Activated naive CD8-positive, alpha-beta T cell (primary cell): Measurements from ENCODE around the gene STEAP4.
"Not testable (repeated sequence)": the region's sequence is repeated elsewhere in the genome, so short reads cannot be mapped to it uniquely, and the experiment has no call there.

Source experiments
- H3K27ac Mint-ChIP-seq: one replicate; pipeline ENCODE4 v1.8.0; 2021; ENCODE audit warnings: mixed read lengths
- H3K27me3 Mint-ChIP-seq: one replicate; pipeline ENCODE4 v1.8.0; 2021; ENCODE audit warnings: mixed read lengths
- H3K36me3 Mint-ChIP-seq: one replicate; pipeline ENCODE4 v1.8.0; 2021; ENCODE audit warnings: mixed read lengths
- H3K4me1 Mint-ChIP-seq: one replicate; pipeline ENCODE4 v1.8.0; 2021; ENCODE audit warnings: low read depth, mixed read lengths
- H3K4me3 Mint-ChIP-seq: one replicate; pipeline ENCODE4 v1.8.0; 2021; ENCODE audit warnings: mild to moderate bottlenecking, mixed read lengths
- H3K9me3 Mint-ChIP-seq: one replicate; pipeline ENCODE4 v1.8.0; 2021; ENCODE audit warnings: low read depth, mixed read lengths

The STEAP4 gene

DNA sequence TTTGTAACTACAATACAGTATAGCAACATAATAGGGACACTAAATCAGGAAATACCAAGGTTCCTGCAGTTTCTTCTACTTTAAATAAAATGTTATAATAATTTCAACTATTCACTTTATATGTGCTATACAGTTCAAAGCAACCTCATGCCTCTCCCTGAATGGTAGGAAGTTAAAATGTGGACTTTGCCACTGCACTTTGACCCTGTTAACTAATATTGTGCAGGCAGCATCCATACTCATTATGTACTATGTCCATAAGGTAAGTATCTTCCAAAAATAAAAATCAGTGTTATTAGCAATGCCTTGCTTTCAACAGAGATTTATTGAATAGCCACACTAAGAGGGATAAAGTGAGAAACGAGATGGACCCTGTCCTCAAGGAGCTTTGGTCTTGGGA, 4.8 kb downstream of the STEAP4 start:
- Mint-ChIP-seq H3K4me1 (peaks cover 3% of the 10 kb centered on the region), H3K27ac (no peak overlapping the region), H3K9me3 (no peaks in the 10 kb centered on the region), H3K36me3 (no peaks in the 10 kb centered on the region), H3K4me3 (no peak overlapping the region), H3K27me3 (peaks cover 14% of the 10 kb centered on the region)

DNA sequence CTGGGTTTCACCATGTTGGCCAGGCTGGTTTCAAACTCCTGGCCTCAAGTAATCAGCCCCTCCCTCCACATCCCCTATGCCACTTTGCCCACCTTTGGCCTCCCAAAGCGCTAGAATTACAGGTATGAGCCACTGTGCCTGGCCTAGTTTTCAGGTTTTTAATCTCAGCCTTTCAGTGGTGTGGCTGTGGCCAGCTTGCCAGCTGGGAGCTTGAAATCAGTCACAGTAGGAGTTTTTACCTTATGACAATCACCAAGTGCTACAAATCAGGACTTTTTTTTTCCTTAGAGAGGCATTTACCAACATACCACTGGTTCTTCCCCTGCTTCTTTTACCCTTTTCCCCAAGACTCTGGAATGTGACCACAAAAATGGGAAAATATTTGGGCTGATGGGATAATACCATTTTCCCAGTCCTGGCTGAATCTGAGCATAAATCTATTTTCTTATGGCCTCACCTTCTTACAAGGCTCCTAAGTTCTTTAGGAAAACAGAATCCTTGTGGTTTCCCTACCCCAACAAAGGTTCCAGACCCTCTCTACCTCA, 6.2 kb downstream of the STEAP4 start:
- peaks cover 12% of the 10 kb centered on the region for H3K27me3 Mint-ChIP-seq
- H3K4me1 Mint-ChIP-seq = no peaks in the 10 kb centered on the region
- no peak overlapping the region for H3K4me3 Mint-ChIP-seq
- H3K27ac Mint-ChIP-seq = no peak overlapping the region
- no peaks in the 10 kb centered on the region for H3K36me3 Mint-ChIP-seq
- no peaks in the 10 kb centered on the region for H3K9me3 Mint-ChIP-seq

DNA sequence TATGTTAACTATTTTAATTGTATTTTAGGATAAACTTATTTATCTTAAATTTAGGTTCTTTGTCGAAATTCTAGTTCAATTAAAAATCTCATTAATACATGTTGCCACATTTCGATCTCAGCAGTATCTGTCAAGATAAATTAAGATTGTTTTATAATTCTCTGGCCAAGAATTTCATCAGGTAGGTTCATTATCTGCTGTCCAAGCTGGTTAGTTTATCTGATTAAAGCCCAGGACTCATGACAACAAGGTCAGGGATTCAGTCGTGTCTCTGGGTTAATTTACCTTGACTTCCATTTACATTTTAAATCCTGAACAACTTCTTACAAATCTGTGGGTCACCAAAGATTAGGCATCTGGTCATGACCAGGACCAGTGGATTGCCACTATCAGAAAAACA, 7.6 kb downstream of the STEAP4 start:
- Mint-ChIP-seq H3K9me3 (no peaks in the 10 kb centered on the region), H3K4me1 (no peaks in the 10 kb centered on the region), H3K27ac (no peak overlapping the region), H3K36me3 (no peaks in the 10 kb centered on the region), H3K27me3 (peaks cover 12% of the 10 kb centered on the region), H3K4me3 (no peak overlapping the region)

DNA sequence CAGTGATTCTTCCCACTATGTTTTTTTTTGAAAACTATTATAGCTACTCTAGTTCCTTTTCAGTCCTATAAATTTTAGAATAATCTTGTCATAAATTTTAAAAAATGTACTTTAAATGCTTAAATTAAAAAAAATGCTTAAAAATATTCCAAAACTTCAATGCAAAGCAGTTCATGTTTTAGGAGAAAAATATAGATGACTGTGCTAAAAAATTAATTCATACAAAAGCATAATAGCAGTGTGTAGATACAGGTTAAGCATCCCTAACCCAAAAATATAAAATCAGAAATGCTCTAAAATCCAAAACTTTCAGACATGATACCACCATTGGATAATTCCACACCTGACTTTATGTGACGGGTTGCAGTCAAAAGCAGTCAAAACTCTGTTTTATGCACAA, 12.8 kb downstream of the STEAP4 start:
- Mint-ChIP-seq H3K9me3 (no peaks in the 10 kb centered on the region), H3K4me1 (no peaks in the 10 kb centered on the region), H3K27ac (no peak overlapping the region), H3K27me3 (no peaks in the 10 kb centered on the region), H3K36me3 (no peaks in the 10 kb centered on the region), H3K4me3 (no peak overlapping the region)

DNA sequence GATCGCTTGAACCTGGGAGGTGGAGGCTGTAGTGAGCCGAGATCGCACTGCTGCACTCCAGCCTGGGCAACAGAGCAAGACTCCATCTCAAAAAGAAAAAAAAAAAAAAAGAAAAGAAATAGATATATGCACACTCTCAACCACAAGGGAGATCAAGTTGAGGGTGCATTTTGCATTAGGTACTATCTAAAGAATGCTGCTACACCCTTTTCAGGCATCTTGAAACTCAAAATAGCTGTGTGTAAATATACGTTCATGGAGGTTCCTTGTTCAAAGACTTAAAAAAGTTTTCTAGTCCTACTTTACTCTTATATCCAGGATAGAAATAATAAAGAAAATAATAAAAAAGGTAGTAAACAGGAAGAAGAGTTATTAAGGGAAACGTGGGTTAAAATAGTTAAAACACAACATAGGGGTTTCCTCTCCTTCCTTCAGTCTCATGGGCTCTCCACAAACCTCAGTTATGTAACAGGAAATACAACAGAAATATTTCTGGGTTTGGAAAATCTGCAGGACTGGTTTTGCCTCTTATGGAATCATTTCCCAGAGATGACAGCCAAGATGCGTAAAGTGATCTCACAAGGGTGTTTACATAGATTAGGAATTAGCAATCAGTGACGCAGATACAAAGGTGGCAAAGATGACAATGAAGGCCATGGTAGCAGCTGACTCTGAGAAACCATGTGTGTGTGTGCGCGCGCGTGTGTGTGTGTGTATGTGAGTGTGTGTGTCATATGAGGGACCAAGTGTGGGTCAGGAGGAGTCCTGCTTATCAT, 15.1 kb downstream of the STEAP4 start:
- no peaks in the 10 kb centered on the region for H3K4me1 Mint-ChIP-seq
- no peak overlapping the region for H3K27ac Mint-ChIP-seq
- no peaks in the 10 kb centered on the region for H3K27me3 Mint-ChIP-seq
- no peaks in the 10 kb centered on the region for H3K9me3 Mint-ChIP-seq
- H3K4me3 Mint-ChIP-seq = no peak overlapping the region
- no peaks in the 10 kb centered on the region for H3K36me3 Mint-ChIP-seq

DNA sequence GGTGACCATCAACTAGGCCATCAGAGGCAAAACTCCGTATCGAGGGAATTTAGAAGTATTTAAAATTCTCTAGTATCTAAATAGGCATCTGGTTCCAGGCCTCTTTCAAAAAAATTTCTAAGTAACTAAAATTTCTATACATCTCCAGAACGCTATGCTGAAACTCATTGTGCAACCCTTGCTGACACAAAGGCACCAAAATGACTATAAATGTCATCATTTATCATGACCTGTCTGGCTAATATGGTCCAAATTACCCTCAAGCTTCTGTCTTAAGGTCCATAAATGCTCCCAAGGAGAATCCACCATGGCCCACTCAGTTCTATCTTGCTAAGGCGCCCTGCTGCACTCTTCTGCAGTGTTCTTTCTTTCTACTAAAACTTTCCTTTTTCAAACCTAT, 16.2 kb downstream of the STEAP4 start:
- H3K9me3 Mint-ChIP-seq = no peaks in the 10 kb centered on the region
- H3K27me3 Mint-ChIP-seq = no peaks in the 10 kb centered on the region
- H3K27ac Mint-ChIP-seq = no peak overlapping the region
- no peaks in the 10 kb centered on the region for H3K4me1 Mint-ChIP-seq
- no peak overlapping the region for H3K4me3 Mint-ChIP-seq
- H3K36me3 Mint-ChIP-seq = no peaks in the 10 kb centered on the region

GRCh38 chr7:88289564-88290025, 17.1 kb downstream of the STEAP4 start:
- H3K27me3 Mint-ChIP-seq = no peaks in the 10 kb centered on the region
- no peak overlapping the region for H3K27ac Mint-ChIP-seq
- H3K4me1 Mint-ChIP-seq = no peaks in the 10 kb centered on the region
- no peaks in the 10 kb centered on the region for H3K36me3 Mint-ChIP-seq
- H3K9me3 Mint-ChIP-seq = no peaks in the 10 kb centered on the region
- H3K4me3 Mint-ChIP-seq = no peak overlapping the region

DNA sequence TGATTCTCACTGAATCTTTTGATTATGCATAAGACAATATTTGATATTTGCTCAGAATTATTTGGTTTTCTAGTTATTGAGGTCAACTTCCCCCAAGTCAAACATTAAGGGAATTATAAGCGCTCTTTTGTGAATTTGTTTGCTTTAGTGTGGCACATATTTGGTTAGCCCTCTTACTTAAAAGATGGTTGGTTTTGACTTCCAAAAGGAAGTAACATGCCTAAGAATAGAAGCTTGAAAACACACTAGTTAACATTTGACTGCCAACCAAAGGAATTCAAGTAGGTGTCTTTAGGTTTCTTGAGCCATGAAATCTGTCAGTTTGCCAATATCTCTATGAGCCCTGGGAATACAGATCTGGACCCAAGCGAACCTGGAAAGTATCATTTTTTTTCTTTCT, 24.9 kb downstream of the STEAP4 start:
- no peak overlapping the region for H3K4me3 Mint-ChIP-seq
- no peak overlapping the region for H3K27ac Mint-ChIP-seq
- H3K9me3 Mint-ChIP-seq = no peaks in the 10 kb centered on the region
- peaks cover 8% of the 10 kb centered on the region for H3K27me3 Mint-ChIP-seq
- H3K4me1 Mint-ChIP-seq = no peaks in the 10 kb centered on the region
- no peaks in the 10 kb centered on the region for H3K36me3 Mint-ChIP-seq

DNA sequence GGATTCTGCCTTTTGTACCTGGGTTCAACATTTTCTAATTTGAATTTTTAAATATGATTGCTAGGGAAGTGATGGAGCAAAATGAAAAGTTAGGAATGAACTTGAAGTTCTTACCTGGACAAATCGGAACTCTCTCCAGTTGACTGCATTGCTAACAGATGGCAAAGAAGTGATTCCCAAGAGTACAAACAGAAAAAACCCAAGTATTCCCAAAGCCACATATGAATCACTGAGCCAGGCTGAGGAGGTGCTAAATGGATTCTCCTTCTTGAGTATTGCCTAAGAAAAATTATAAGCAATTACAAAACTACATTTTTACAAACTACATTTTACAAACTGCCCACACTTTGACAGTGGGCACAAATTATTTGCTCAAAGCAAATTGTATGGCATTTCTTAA, 25.9 kb downstream of the STEAP4 start:
- H3K27ac Mint-ChIP-seq = no peak overlapping the region
- H3K4me3 Mint-ChIP-seq = no peak overlapping the region
- H3K4me1 Mint-ChIP-seq = no peaks in the 10 kb centered on the region
- H3K9me3 Mint-ChIP-seq = no peaks in the 10 kb centered on the region
- H3K27me3 Mint-ChIP-seq = peaks cover 10% of the 10 kb centered on the region
- H3K36me3 Mint-ChIP-seq = no peaks in the 10 kb centered on the region

- Mint-ChIP-seq H3K9me3 (no peaks in the 10 kb centered on the region), H3K36me3 (no peaks in the 10 kb centered on the region), H3K4me1 (no peaks in the 10 kb centered on the region), H3K4me3 (no peak overlapping the region), H3K27me3 (peaks cover 10% of the 10 kb centered on the region), H3K27ac (no peak overlapping the region)
These were observed 27.4 kb downstream of the STEAP4 start for GRCh38 chr7:88279323-88279722.

DNA sequence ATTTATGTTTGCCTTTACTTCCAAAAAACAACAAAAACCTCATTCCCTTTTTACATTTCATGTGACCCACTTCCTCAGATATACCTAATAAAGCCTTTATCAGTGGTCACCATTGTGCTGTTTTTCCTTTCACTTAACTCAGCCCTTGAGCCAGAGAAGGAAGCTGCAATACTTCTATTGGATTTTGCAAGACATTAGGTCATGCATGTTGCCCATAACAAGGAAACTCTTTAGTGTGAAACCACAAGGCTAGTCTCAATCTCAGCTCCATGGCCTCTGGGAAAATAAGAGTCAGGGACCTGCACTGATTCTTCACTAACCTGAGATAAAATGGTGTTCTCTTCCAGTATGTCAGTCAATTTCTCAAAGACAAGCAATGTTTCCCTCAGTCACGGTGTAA, 27.8 kb downstream of the STEAP4 start:
- Mint-ChIP-seq H3K27ac (no peak overlapping the region), H3K4me3 (no peak overlapping the region), H3K36me3 (no peaks in the 10 kb centered on the region), H3K4me1 (no peaks in the 10 kb centered on the region), H3K9me3 (no peaks in the 10 kb centered on the region), H3K27me3 (peaks cover 8% of the 10 kb centered on the region)

- H3K27me3 Mint-ChIP-seq = peaks cover 5% of the 10 kb centered on the region
- H3K9me3 Mint-ChIP-seq = no peaks in the 10 kb centered on the region
- no peak overlapping the region for H3K27ac Mint-ChIP-seq
- H3K4me1 Mint-ChIP-seq = no peaks in the 10 kb centered on the region
- H3K36me3 Mint-ChIP-seq = no peaks in the 10 kb centered on the region
- H3K4me3 Mint-ChIP-seq = no peak overlapping the region
These were observed 30.0 kb downstream of the STEAP4 start for GRCh38 chr7:88276605-88277153.

DNA sequence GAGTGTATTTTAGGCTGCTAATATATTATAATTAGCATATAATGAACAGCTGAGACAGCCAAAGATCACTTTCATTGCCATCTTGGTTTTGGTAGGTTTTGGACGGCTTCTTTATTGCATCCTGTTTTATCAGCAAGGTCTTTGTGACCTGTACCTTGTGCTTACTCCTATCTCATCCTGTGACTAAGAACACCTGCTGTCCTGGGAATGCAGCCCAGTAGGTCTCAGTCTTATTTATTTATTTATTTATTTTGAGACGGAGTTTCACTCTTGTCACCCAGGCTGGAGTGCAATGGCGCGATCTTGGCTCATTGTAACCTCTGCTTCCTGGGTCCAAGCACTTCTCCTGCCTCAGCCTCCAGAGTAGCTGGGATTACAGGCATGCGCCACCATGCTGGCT, 31.8 kb downstream of the STEAP4 start:
- H3K36me3 Mint-ChIP-seq = not testable (repeated sequence)

DNA sequence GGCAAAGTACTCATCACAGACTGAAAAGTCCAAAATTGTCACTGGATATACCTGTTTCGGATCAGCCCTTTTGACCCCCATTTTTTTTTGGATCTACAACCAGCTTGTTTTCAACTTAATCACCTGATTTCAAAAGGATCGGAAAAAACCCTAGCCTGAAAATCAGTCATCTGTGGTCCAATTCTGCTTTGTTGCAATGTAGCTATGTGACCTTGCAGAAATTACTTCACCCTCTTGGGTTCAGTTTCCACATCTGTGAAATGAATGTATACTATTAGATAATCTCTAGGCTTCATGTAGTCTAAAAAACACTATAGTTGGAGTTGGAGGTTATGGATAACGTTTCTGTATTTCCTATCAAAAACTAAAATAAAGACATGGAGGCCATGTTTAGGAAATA, 37.1 kb downstream of the STEAP4 start:
- Mint-ChIP-seq H3K4me3 (no peak overlapping the region), H3K36me3 (no peaks in the 10 kb centered on the region), H3K9me3 (no peaks in the 10 kb centered on the region), H3K4me1 (no peaks in the 10 kb centered on the region), H3K27ac (no peak overlapping the region), H3K27me3 (peaks cover 10% of the 10 kb centered on the region)

More for the DNA sequence above, 31.8 kb downstream of the STEAP4 start:
- H3K4me1 Mint-ChIP-seq, H3K4me3 Mint-ChIP-seq, H3K9me3 Mint-ChIP-seq, H3K27me3 Mint-ChIP-seq, H3K27ac Mint-ChIP-seq: not testable (repeated sequence)

- Mint-ChIP-seq H3K36me3 (no peaks in the 10 kb centered on the region), H3K9me3 (no peaks in the 10 kb centered on the region), H3K27ac (no peak overlapping the region)
These were observed 37.8 kb downstream of the STEAP4 start for GRCh38 chr7:88268858-88269257.

GRCh38 chr7:88268051-88268450, 38.6 kb downstream of the STEAP4 start:
- no peaks in the 10 kb centered on the region for H3K9me3 Mint-ChIP-seq
- H3K4me3 Mint-ChIP-seq = no peak overlapping the region
- no peak overlapping the region for H3K27ac Mint-ChIP-seq
- no peaks in the 10 kb centered on the region for H3K36me3 Mint-ChIP-seq
- no peaks in the 10 kb centered on the region for H3K4me1 Mint-ChIP-seq
- H3K27me3 Mint-ChIP-seq = peaks cover 10% of the 10 kb centered on the region

More at GRCh38 chr7:88268858-88269257, 37.8 kb downstream of the STEAP4 start:
- H3K4me3 Mint-ChIP-seq = no peak overlapping the region
- peaks cover 10% of the 10 kb centered on the region for H3K27me3 Mint-ChIP-seq
- H3K4me1 Mint-ChIP-seq = no peaks in the 10 kb centered on the region
